HepG2 (cell line): ENCODE results near the gene SYPL1. TPM values are rescaled to one million over a fixed set of nuclear protein-coding genes. Genes with fewer than 3 reads are reported as not detected.

Experiments used
- ATF6 ChIP-seq: sonication (generic); formaldehyde crosslinking; conservative IDR thresholded peaks from 2 replicates; pipeline ENCODE4 v1.4.0; 2020; ENCODE audit warnings: missing genetic modification reagents
- CREB1 ChIP-seq, 2 experiments: fragments of 450-650 bp in 1 of 2; IDR thresholded peaks; 2 replicates each; pipeline ENCODE4 v1.6.1; 2016 to 2017; ENCODE audit warnings: control low read depth in 1 of 2, mild to moderate bottlenecking in 1 of 2, missing compliant biosample characterization in 1 of 2, missing genetic modification characterization in 1 of 2
- IRF2 ChIP-seq: IDR thresholded peaks from 2 replicates; pipeline ENCODE4 v1.6.1; 2018; ENCODE audit warnings: missing genetic modification reagents, missing compliant biosample characterization
- KLF6 ChIP-seq: IDR thresholded peaks from 2 replicates; pipeline ENCODE4 v1.8.0; 2016; ENCODE audit warnings: missing biosample characterization, missing genetic modification reagents
- LCORL ChIP-seq, 2 experiments: fragments of 450-650 bp in 1 of 2; sonication (generic) in 1 of 2; formaldehyde crosslinking in 1 of 2; IDR thresholded peaks; 2 replicates each; pipeline versions ENCODE4 v1.5.0 to v1.6.1; 2017 to 2020; ENCODE audit warnings: antibody characterized with exemption in 1 of 2, missing genetic modification reagents in 1 of 2
- NCOA1 ChIP-seq: sonication (generic); formaldehyde crosslinking; IDR thresholded peaks from 2 replicates; pipeline ENCODE4 v1.9.0; 2021; ENCODE audit warnings: missing genetic modification reagents
- PHB2 ChIP-seq: fragments of 450-650 bp; IDR thresholded peaks from 2 replicates; pipeline ENCODE4 v1.6.1; 2018; ENCODE audit not compliant: partially characterized antibody
- PHF21A ChIP-seq: sonication (generic); formaldehyde crosslinking; IDR thresholded peaks from 2 replicates; pipeline ENCODE4 v1.5.0; 2020; ENCODE audit warnings: mild to moderate bottlenecking, missing genetic modification reagents
- SMYD3 ChIP-seq: sonication (generic); formaldehyde crosslinking; IDR thresholded peaks from 2 replicates; pipeline ENCODE4 v1.8.1; 2023; ENCODE audit warnings: mild to moderate bottlenecking, missing genetic modification reagents
- SRSF4 ChIP-seq: fragments of 200-400 bp; formaldehyde crosslinking; IDR thresholded peaks from one replicate; pipeline ENCODE4 v1.6.1; 2018; ENCODE audit warnings: mild to moderate bottlenecking, low read depth, low read length, moderate library complexity; ENCODE audit not compliant: poor library complexity, severe bottlenecking
- ZBTB10 ChIP-seq: sonication (generic); formaldehyde crosslinking; IDR thresholded peaks from 2 replicates; pipeline ENCODE4 v1.4.0; 2020; ENCODE audit warnings: missing genetic modification reagents, borderline replicate concordance
- ZBTB26 ChIP-seq: IDR thresholded peaks from 2 replicates; pipeline ENCODE4 v1.6.1; 2016; ENCODE audit warnings: missing compliant biosample characterization, missing genetic modification reagents, borderline replicate concordance
- ZGPAT ChIP-seq: IDR thresholded peaks from 2 replicates; pipeline ENCODE4 v1.6.1; 2016; ENCODE audit warnings: mild to moderate bottlenecking
- ZNF569 ChIP-seq: sonication (generic); formaldehyde crosslinking; IDR thresholded peaks from 2 replicates; pipeline ENCODE4 v1.5.0; 2020; ENCODE audit warnings: mild to moderate bottlenecking, missing genetic modification reagents, moderate library complexity, borderline replicate concordance
- polyA plus RNA-seq, 8 experiments: library from polyadenylated mRNA; depleted of rRNA in 3 of 8; stranded (reverse) in 7 of 8; unstranded in 1 of 8; fragments of >200 nt; fragmentation: Illumina TruSeq in 4 of 8; extraction: Trizol in 4 of 8; gene quantifications; 2 replicates each; pipeline versions ENCODE4 v1.2.1 to v1.2.3, GENCODE V29; 2011 to 2016; ENCODE audit warnings: low read depth in 4 of 8, missing spikeins in 1 of 8, mixed read lengths in 1 of 8; ENCODE audit not compliant: insufficient read depth in 1 of 8
- total RNA-seq, 5 experiments: library from RNA; depleted of rRNA; stranded (reverse); fragments of >200 nt; fragmentation: Illumina TruSeq; extraction: Trizol; gene quantifications; 2 replicates each; pipeline ENCODE4 v1.2.3, GENCODE V29; 2016; ENCODE audit warnings: low read depth in 1 of 5
- TF ChIP-seq, protein P1 (sequence below): sonication (generic); formaldehyde crosslinking; IDR thresholded peaks from 2 replicates; pipeline ENCODE4 v1.5.0; 2020; ENCODE audit warnings: mild to moderate bottlenecking, missing genetic modification reagents, borderline replicate concordance

SYPL1 gene
- total and polyA plus RNA-seq, 2 of the 13 experiments (the other 11 are each of a cell fraction or from before 2014, with no cell fraction given) = 27.5 to 40.2 TPM

DNA sequence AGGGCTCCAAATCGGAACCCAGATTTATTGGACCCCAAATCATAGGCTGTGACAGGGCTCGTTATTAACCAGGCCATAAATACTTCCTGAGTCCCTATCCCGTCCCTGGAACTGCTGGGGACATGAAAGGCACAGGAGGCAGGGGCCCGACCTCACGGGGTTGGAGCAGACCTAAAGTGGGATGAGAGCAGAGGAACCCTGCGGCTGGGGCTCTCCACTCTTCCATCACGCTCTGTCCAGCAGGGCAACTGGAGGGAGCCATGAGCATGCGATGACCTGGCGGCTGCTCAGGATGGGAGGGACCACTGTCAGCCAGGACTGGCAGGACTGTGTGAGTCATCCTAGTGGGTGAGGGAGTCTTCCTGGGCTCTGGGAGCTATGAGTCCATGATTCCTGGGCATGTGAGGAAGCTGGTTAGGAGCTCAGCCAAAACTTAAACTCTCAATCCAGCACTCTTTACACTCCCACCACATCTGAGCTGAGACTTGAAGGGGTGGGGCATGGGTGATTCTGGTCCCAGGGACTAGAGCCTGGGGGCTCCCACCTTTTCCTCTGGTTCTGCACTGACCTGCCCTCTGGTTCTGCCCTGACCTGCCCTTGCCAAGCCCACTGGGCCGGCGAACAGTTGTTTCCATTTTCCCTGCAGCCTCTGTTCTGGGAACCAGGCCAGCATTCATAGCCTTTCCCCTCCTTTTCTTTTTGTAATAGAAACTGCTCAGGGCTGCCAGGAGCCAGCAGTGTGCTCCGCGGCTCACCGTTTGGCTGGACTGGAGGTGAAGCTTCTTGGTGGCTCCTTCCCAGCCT lies 47.1 kb downstream of the SYPL1 start (continued):
- TF ChIP-seq ZBTB10 (no peak), ZBTB26 (no peak), SMYD3 (CRISPR knock-in tag) (no peak), IRF2 (CRISPR knock-in tag) (no peak), PHF21A (CRISPR knock-in tag) (peak; percentile 12; the same call in 1 of the 2 replicates), PHB2 (no peak), NCOA1 (CRISPR knock-in tag) (no peak), LCORL (IDR thresholded peaks at IDR 0.05) (no peak), LCORL (CRISPR knock-in tag; IDR thresholded peaks at IDR 0.05) (peak; percentile 78; the same call in 1 of the 2 replicates), SRSF4 (no peak), ZNF569 (CRISPR knock-in tag) (no peak), ZGPAT (CRISPR knock-in tag) (no peak), KLF6 (CRISPR knock-in tag) (no peak), CREB1 (IDR thresholded peaks at IDR 0.05) (no peak), CREB1 (CRISPR knock-in tag; IDR thresholded peaks at IDR 0.05) (no peak), ATF6 (no peak)
- TF ChIP-seq, protein P1, sequence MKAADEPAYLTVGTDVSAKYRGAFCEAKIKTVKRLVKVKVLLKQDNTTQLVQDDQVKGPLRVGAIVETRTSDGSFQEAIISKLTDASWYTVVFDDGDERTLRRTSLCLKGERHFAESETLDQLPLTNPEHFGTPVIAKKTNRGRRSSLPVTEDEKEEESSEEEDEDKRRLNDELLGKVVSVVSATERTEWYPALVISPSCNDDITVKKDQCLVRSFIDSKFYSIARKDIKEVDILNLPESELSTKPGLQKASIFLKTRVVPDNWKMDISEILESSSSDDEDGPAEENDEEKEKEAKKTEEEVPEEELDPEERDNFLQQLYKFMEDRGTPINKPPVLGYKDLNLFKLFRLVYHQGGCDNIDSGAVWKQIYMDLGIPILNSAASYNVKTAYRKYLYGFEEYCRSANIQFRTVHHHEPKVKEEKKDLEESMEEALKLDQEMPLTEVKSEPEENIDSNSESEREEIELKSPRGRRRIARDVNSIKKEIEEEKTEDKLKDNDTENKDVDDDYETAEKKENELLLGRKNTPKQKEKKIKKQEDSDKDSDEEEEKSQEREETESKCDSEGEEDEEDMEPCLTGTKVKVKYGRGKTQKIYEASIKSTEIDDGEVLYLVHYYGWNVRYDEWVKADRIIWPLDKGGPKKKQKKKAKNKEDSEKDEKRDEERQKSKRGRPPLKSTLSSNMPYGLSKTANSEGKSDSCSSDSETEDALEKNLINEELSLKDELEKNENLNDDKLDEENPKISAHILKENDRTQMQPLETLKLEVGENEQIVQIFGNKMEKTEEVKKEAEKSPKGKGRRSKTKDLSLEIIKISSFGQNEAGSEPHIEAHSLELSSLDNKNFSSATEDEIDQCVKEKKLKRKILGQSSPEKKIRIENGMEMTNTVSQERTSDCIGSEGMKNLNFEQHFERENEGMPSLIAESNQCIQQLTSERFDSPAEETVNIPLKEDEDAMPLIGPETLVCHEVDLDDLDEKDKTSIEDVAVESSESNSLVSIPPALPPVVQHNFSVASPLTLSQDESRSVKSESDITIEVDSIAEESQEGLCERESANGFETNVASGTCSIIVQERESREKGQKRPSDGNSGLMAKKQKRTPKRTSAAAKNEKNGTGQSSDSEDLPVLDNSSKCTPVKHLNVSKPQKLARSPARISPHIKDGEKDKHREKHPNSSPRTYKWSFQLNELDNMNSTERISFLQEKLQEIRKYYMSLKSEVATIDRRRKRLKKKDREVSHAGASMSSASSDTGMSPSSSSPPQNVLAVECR (CRISPR knock-in tag) = no peak; the same call in 1 of the 2 replicates
